K562 (cell line): Measurements from ENCODE around the gene DGCR2.

Source experiments
- ADNP ChIP-seq: fragments of 200-800 bp; sonication (Bioruptor generic); IDR thresholded peaks from 2 replicates; pipeline ENCODE4 v1.6.1; 2016; ENCODE audit warnings: missing genetic modification characterization, missing compliant biosample characterization
- ELF4 ChIP-seq: fragments of 450-650 bp; formaldehyde crosslinking; IDR thresholded peaks from 2 replicates; pipeline ENCODE4 v1.4.0; 2022; ENCODE audit warnings: missing genetic modification characterization
- SIRT6 ChIP-seq: IDR thresholded peaks from one replicate; pipeline ENCODE4 v1.6.1; 2012; ENCODE audit warnings: low read depth, mild to moderate bottlenecking, control low read depth, inconsistent platforms, low read length, moderate library complexity
- SMC3 ChIP-seq: conservative IDR thresholded peaks from 2 replicates; pipeline ENCODE4 v1.6.1; 2011; ENCODE audit warnings: low read depth, low read length, improper control_type of control experiment; ENCODE audit not compliant: insufficient read depth
- TAF9B ChIP-seq: fragments of 450-650 bp; IDR thresholded peaks from 2 replicates; pipeline ENCODE4 v1.6.1; 2018; ENCODE audit warnings: mild to moderate bottlenecking; ENCODE audit not compliant: partially characterized antibody
- TF ChIP-seq, protein P1 (sequence below), 3 experiments: IDR thresholded peaks in 2 of 3; conservative IDR thresholded peaks in 1 of 3; 2 replicates each; pipeline ENCODE4 v1.5.1; 2011 to 2012; ENCODE audit warnings: low read length in 3 of 3, mild to moderate bottlenecking in 3 of 3, control low read depth in 2 of 3, improper control_type of control experiment in 1 of 3, inconsistent platforms in 1 of 3, low read depth in 1 of 3, mixed read lengths in 1 of 3, moderate library complexity in 1 of 3; ENCODE audit not compliant: insufficient read depth in 2 of 3

DNA sequence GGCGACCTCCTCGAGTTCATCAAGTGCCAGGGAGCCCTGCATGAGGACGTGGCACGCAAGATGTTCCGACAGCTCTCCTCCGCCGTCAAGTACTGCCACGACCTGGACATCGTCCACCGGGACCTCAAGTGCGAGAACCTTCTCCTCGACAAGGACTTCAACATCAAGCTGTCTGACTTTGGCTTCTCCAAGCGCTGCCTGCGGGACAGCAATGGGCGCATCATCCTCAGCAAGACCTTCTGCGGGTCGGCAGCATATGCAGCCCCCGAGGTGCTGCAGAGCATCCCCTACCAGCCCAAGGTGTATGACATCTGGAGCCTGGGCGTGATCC, 9.4 kb upstream of the DGCR2 start:
- TF ChIP-seq, protein P1, sequence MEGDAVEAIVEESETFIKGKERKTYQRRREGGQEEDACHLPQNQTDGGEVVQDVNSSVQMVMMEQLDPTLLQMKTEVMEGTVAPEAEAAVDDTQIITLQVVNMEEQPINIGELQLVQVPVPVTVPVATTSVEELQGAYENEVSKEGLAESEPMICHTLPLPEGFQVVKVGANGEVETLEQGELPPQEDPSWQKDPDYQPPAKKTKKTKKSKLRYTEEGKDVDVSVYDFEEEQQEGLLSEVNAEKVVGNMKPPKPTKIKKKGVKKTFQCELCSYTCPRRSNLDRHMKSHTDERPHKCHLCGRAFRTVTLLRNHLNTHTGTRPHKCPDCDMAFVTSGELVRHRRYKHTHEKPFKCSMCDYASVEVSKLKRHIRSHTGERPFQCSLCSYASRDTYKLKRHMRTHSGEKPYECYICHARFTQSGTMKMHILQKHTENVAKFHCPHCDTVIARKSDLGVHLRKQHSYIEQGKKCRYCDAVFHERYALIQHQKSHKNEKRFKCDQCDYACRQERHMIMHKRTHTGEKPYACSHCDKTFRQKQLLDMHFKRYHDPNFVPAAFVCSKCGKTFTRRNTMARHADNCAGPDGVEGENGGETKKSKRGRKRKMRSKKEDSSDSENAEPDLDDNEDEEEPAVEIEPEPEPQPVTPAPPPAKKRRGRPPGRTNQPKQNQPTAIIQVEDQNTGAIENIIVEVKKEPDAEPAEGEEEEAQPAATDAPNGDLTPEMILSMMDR (IDR thresholded peaks at IDR 0.05 in 2 of 3, conservative IDR thresholded peaks at IDR 0.05 in 1 of 3; ENCODE audit: insufficient read depth in 2 of 3, low read depth in 1 of 3, low read length in 3 of 3): no peak
- TF ChIP-seq ELF4 (CRISPR knock-in tag): no peak
- TF ChIP-seq SMC3: no peak
- no peak for TF ChIP-seq TAF9B
- no peak for TF ChIP-seq ADNP
- TF ChIP-seq SIRT6: no peak
